Measurements from ENCODE around the gene CHIT1.

The CHIT1 gene

DNA sequence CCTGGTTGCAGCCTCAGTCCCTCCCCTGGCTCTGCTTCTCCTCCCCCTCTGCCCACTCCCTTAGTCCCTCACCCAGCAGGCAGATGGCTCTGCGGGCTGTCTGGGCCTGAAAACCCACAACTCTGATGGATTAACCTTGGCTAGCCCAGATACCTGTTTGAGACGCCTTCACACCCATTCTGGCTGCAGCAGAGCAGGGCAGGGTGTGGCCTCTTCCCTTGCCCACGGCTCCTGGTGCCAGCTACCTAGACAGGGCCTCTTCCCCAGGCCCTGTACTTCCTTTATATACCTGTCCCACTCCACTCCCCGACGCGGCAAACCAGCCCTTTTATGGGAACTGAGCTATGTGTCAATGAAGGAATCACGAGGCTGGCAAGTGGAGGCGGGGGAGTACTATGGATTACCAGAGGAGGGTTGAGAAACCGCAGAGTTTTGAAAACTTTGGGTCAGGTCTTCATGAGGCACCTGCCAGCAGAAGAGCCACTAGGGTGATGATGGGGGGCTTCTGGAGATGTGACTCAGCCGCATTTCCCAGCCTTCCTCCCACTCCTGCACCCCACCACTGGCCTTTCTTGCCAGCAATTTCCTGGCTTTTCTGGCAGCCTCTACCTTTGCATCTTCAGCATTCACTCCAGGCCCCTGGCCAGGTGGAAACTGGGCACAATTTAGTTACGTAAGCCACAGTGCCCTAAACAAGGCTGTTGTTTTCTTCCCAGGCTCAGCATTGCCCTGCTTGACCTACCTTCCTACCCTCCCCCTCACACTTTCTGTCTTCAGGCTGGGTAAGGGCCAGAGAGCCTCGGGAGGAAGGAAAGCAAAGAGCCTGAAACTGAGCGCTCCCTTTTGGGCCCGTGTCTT is 42.8 kb downstream of the CHIT1 start, which contains the start of gene CHI3L1:
TSS of gene CHI3L1 (minus strand) at position 259 of the 858 bp plus-strand sequence. CDS start at position 178, 81 bp downstream.
- no peak for DNase-seq

GRCh38 chr1:203186091-203186445 is 43.4 kb downstream of the CHIT1 start:
- no peak for DNase-seq

- DNase-seq: no peak
Measured at GRCh38 chr1:203185585-203185984, 43.9 kb downstream of the CHIT1 start.

- DNase-seq: no peak
Measured at GRCh38 chr1:203185061-203185461, 44.4 kb downstream of the CHIT1 start.

DNA sequence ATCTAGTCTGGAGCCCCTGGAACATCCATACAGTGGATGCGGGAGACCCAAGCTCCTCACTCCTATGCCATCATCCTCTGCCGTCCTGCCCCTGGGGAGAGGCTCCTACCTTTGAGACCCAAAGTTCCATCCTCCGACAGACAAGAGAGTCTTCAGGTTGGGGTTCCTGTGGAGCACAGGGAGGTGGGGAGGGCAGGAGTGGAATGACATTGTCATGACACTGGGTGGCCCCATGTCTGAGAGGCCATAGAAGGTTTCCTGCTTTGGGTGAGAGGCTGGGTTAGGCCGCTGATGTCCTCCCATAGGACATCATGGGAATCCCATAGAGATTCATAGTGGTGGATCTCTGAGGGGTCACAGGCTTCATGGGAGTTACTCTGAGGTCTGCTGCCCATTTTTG is 45.0 kb downstream of the CHIT1 start:
- no peak for DNase-seq

GRCh38 chr1:203183828-203184227 is 45.6 kb downstream of the CHIT1 start:
- no peak for DNase-seq

- DNase-seq: no peak
Measured at GRCh38 chr1:203182387-203182953, 47.0 kb downstream of the CHIT1 start.

GRCh38 chr1:203181586-203182386 is 47.7 kb downstream of the CHIT1 start:
- DNase-seq: no peak

GRCh38 chr1:203180611-203181330 is 48.7 kb downstream of the CHIT1 start:
- no peak for DNase-seq

- DNase-seq: no peak
Measured at GRCh38 chr1:203179667-203180005, 49.8 kb downstream of the CHIT1 start.

GRCh38 chr1:203178821-203179666 is 50.4 kb downstream of the CHIT1 start:
- DNase-seq: no peak

DNA sequence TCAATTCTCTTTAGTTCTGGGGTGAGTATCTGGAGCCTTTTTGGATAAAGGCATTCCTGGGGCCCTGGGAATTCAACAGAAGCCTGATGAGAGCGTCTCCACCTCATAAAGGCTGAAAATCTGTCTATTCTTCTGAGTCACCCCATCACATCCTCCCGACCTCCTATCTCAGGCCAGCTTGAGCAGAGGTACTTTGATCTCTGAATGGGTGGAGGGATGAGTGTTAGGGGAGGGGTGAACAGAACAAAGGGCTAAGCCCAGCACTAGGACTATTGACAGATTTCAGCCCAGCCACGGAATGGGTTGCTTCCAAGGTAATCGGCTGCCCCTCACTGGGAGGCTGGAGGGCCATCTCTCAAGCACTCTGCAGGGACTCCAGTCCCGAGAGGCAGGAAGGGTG is 51.4 kb downstream of the CHIT1 start:
- no peak for DNase-seq

GRCh38 chr1:203177470-203178039 is 51.9 kb downstream of the CHIT1 start:
- no peak for DNase-seq

DNA sequence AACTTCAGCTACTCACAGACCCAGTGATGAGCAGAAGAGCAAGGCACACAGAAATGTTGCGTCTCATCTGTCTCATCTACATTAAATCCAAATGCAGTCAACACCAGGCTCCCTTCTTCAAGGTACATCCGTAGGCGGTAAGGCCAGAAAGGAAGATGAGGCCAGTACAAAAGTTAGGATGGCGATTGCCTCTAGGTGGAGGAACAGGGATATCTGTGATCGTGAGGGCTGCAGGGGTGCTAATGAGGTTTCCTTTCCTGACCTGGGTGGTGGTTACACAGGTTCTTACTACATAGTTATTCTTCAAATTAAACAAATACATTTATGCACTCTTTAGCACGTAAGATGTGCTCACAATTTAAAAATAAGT is 52.5 kb downstream of the CHIT1 start:
- no peak for DNase-seq

- DNase-seq: no peak
Measured at GRCh38 chr1:203176273-203177035, 53.0 kb downstream of the CHIT1 start.

- no peak for DNase-seq
Measured at GRCh38 chr1:203175827-203176241, 53.6 kb downstream of the CHIT1 start.

DNA sequence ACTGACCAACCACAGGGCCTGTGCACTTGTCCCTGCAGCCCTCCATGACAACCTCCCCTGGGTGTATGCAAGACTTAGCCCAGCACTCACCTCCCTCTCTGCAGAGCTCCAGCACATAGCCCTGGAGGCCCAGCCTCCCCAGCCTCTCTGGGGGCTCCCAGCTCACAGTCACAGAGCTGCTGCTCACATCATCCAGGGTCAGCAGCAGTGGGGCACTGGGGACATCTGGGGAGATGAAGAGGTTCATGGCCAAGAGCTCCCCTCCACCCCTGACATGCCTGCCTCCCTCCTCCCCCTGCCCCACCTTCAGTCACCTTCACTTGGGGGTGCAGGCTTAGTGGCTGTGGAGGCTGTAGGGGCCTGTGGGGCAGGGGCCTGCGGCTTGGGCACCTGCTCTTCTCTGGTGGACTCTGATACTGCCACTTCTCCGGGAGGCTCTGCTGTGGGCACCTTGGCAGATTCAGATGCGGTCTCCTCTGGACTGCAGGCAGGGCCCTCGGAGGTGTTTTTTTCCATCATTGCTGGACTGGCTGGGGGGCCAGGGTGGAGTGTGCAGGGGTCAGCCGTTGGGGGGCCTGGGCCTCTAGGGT is 54.1 kb downstream of the CHIT1 start, which contains the start of gene MYBPH:
TSS of gene MYBPH (minus strand) at position 590 of the 590 bp plus-strand sequence. CDS start at position 519, 71 bp downstream.
- no peak for DNase-seq

DNA sequence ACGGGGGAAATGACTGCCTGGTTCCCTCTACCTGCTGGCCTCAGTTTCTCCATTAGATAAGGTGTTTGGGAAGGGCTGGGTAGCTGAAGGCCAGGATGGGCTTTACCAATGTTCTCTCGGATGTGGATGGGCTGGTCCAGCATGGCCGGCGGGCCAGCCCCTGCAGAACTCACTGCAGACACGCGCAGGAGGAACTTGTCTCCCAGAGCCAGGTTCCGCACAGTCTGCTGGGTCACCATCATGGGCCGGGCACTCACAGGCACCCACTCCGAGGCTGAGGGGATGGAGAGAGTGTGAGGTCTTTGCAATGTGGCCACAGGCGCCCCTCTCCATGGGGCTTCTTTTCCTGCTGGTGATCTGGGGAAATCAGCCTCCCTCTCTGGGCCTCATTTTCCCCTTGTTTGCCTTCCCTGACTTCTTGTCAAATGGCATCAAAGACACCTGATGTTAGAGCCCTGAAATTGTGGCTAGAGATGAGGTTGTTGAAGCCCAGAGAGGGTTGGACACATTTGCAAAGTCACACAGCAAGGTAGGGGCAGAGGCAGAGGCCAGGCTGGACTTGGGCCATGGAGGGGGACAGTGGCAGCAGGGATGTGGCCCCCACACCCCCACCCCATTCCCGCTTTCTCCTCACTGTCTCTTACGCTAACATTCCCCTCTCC is 55.0 kb downstream of the CHIT1 start:
- DNase-seq: no peak

- no peak for DNase-seq
Measured at GRCh38 chr1:203173566-203173965, 55.9 kb downstream of the CHIT1 start.

GRCh38 chr1:203173011-203173555 is 56.4 kb downstream of the CHIT1 start:
- DNase-seq: no peak

Data from amniotic stem cell (primary cell).